ENCODE data around the gene PELI2.

PELI2 gene

DNA sequence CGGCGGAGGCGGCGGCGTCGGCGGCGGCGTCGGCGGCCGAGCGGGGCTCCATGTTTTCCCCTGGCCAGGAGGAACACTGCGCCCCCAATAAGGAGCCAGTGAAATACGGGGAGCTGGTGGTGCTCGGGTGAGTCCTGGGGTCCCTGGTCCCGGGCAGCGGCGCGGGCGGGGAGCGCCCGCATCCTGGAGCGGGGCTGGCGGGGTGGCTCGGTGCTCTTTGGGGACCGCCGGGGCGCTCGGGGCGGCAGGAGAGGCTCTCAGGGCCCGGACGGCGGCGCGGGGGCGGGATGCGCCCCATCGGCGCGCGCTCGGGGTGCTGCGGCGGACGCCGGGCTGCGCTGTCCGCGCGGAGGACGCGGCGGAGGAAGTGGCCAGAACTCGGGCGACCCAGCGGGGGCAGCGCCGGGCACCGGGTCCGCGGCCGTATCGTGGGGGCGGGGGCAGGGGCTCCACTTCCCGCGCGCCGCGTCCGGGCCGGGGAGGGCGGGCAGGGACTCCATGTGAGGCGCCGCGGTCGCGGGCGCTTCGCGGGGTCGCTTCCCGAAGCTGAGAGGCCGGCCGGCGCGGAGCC, 485 bp downstream of the PELI2 start:
- DNase-seq (ENCODE audit: low read depth in 1 of 2, low spot score in 1 of 2): peak in 1 of 2 donors; percentile 9

DNA sequence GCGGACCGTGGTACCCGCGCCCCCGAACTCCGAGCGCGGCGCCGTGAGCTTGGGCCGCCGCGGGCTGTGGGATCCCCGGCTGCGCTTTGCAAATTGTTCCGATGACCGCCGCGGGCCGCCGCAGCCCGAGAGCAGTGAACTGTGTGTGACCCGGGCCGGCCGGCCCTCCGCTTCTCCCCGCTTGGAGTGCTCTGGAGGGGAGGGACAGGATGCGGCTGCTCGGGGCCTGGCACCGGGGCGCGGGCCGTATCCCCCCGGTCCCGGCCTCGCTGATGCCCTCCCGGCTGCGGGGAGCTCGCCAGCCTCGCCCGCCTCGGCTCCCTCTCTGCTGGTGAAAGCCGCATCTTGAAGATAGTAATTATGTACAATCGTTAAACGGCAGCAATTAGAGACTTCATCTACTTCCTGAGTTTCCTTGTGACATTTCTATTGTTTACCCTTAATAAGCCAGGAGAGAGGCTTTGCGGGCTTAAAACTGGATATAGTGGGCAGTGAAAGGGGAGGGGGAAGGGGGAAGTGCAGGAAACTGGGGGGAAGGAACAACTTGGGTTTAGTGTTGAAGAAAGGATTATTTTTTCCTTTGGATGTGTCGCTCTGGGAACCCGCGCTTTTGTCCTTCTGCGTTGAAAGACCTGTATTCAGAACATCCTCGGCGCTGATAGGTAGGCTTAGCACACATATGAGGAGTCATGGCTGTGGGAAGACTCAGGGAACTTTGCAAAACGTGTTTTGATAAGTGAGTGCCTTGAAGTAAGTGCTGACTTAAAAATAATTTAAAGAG, 1.2 kb downstream of the PELI2 start:
- DNase-seq (ENCODE audit: low read depth in 1 of 2, low spot score in 1 of 2): peak in 1 of 2 donors; percentile 12

DNA sequence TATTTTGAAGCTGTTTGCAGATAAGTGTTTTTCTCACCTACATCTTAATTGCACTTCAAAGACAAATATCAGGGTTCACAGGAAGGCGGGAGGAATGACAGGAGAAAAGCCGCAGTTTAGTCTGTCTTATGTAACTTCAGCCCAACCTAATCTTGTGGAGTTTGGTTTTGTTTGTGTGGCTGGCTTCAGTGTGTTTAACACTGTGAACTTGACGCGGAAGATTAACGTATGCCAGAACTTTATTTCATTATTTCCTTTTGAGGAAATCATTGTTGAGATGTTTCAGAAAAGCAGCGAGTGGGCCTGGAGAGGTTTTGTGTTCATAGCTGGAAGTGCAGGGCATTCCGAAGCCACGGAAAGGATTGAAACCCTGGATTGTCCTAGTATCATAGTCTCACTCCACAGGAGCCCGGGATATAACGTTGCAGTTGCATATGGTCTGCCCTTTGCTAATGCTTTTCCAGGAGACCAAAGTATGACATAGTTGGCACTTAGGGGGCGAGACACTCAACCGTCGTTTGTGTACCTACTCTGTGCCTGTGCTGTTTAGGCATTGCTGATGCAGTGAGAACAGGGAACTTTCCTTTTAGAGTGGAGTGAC, 2.0 kb downstream of the PELI2 start:
- no peak for DNase-seq (ENCODE audit: low read depth in 1 of 2, low spot score in 1 of 2)

DNA sequence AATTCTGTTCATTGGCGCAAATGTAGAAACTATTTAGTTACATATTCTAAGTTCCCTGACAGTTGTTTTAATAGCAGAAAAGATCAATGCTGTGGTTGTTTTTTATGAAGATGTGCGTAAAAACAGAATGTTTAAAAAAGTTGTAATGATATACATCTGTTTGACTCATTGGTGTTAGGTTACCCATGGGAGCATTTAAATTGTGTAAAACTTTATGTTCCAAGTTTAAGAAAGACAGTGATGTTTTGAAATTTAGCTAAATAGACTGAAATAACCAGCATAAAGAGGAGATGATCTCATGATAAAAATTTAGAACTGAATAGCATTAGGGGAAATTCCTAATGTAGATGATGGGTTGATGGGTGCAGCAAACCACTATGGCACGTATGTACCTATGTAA, 3.6 kb downstream of the PELI2 start:
- DNase-seq (ENCODE audit: low read depth in 1 of 2, low spot score in 1 of 2): no peak

DNA sequence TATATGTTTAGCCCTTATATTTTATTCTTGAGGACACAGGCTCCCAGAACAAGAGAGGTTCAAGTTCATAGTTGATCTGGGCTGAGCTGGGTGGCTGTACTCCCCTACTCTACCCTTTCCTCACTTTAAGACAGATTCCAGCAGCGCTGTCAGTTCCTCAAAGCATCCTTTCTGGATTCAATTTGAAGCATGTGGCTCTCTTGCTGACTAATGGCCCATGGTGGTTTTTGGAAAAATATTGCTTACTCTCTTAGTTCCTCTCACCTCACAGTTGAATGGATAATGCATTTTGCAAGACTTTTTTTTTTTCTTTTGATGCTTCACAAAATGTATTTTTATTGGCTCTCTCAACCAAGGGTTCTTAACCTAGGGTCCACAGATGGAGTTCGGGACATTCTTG, 4.1 kb downstream of the PELI2 start:
- no peak for DNase-seq (ENCODE audit: low read depth in 1 of 2, low spot score in 1 of 2)

DNA sequence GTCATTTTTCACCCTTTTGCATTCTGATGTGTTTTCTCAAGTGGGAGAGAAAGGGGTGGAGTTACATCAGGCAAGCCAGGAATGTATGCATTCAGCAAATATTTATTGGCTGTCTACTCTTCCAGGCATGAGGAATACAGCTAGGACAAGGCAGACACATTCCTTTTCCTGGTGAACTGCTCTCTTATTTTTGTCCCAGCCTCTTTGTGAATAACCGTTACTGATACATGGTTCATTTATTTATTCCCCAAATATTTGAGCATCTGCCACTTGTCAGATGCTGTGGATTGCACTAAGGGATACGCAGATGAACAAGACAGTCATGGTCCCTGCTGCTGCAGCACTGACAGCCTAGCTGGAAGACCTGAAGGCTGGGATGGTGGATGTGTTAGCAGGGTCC, 6.1 kb downstream of the PELI2 start:
- DNase-seq (ENCODE audit: low read depth in 1 of 2, low spot score in 1 of 2): no peak

DNA sequence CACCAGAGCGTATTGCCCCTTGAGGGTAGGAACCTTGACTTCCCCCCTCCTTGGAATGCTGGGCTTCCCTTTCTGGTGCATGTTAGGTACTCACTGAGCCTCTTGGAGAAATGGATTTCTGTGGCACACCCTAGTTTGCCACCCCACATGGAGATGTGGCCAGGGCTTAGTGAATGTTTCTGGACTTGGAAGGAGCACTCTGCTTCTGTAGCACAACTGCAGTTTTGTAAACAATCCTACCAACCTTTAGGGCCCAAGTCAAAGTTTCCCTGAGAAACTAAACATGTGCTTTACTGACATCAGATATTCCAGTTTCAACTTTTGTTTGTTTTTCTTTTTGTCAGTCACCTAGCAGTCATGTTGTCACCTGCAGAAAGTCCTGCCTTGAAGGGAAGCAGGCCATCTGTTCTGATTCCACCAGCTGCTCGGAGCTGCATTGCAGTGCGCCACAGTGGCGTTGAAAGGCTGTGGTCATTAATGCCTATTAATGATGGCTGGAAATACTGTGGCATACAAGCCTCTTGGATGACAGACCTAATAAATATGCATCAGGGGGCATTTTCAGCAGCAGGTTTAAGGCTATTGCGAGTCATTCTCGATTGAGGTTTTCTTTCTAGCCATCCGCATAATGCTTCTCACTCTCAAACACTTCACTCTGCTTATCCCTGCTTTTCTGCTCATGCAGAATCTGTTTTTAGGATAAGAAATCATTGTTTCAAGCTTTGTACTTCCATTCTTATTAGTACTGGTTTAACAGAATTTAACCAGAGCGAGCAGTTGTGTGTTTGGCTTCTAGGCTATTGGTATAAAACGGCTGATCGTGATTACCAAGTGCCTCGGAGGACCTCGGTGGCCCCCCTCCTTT, 7.8 kb downstream of the PELI2 start:
- DNase-seq (ENCODE audit: low read depth in 1 of 2, low spot score in 1 of 2): no peak

DNA sequence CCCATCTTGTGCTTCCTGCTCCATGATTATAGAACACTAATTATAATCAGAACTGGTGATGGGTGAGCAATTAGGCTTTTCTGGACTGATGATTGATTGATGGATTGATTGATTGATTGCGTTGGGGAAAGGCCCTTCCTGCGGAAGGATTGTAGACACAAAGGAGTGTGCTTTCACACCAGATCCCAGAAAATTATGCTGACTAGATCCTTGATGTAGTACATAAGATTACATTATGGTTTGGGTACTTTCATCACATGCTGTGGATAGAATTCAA, 8.4 kb downstream of the PELI2 start:
- DNase-seq (ENCODE audit: low read depth in 1 of 2, low spot score in 1 of 2): no peak

DNA sequence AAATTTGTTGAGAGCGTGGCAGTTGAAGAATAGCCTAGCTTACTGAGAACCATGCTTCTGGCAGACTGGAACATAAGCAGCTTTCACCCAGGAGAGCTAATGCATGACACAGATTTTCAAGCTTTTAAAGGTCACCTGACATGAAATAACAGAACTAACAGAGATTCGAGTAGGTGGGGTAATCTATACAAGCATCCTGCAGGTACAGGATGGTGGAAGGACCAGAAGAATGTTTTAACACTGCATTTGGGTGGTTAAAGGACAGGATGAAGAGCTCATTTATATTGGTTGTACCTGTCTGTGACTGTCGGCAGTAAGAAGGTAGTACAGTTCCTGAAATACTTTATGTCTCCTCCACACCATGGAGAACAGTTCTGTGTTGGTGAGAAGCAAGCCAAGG, 8.9 kb downstream of the PELI2 start:
- DNase-seq (ENCODE audit: low read depth in 1 of 2, low spot score in 1 of 2): no peak

DNA sequence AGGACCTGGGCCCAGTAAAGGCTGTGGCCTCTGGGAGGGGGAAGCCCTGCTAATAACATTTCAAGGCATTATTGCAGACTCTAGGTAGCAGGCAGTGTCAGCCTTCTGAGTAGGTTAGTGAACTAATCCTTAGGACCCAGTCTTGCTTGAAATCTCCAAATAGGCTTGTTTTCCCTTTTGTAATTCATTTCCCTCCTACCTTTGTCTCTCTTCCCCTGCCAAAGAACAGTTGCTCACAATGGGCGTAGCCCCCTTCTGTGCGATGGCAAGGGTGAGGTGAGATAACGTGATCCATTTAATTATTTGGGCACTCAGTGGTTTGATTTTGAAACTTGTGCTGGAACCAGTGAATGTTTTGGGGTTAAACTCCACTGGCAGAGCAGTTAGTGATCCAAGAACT, 10.9 kb downstream of the PELI2 start:
- DNase-seq (ENCODE audit: low read depth in 1 of 2, low spot score in 1 of 2): no peak

DNA sequence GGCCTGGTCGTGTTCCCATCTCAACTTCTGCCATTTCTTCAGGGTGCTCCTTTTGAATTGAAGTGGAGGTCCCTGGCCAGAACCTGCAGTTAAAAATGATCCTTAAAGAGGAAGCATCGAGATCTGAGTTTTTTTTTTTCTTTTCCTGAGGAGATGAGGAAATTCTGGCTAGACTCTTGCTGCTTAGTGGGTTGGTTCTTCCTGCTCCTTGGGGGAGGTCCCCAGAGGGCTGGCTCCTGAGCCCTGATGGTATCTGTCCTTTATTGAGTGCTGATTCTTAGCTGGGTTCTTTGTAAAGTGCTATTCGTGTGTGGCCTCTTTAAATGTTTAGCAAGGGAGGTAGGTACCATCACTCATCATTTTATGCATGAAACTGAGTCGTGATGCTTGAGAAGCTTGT, 11.7 kb downstream of the PELI2 start:
- no peak for DNase-seq (ENCODE audit: low read depth in 1 of 2, low spot score in 1 of 2)

DNA sequence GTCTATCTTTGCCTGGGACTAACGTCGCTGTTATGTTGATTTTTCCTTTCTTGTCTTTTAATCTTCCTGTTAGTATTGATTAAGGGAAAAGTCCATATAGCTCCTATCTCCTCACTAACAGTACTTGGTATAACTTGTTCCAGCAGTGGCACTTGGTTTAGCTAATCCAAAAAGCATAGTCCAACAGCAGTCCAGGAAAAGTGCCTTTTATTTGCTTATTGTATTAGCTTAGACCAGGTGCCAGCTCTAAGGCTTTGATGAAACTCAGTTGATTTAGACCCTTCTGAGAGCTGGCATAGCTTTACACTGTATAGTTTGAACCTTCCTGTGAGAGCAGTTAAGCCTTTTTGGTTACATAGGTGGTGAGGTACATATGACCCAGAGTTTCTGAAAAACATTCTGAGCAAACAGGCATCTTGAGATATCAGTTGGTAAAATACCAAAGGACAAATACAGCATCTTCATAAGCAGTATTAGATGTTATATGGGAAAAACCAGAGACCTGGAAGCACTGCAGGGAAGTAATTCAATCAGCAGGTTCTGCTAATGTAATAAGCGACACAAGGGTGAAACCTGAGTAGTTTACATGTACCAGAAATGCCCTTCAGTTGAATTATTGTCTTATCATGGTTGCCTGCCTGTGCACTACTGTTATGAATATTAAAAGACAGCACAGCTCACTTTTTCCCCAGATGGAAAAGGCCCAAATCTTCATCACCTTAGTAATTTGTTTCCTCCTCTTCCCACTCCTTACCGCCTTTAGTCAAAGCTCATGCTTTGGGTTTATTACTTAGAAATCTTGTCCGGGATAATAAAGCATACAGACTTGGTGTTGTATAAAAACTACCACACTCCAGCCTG, 13.0 kb downstream of the PELI2 start:
- no peak for DNase-seq (ENCODE audit: low read depth in 1 of 2, low spot score in 1 of 2)

DNA sequence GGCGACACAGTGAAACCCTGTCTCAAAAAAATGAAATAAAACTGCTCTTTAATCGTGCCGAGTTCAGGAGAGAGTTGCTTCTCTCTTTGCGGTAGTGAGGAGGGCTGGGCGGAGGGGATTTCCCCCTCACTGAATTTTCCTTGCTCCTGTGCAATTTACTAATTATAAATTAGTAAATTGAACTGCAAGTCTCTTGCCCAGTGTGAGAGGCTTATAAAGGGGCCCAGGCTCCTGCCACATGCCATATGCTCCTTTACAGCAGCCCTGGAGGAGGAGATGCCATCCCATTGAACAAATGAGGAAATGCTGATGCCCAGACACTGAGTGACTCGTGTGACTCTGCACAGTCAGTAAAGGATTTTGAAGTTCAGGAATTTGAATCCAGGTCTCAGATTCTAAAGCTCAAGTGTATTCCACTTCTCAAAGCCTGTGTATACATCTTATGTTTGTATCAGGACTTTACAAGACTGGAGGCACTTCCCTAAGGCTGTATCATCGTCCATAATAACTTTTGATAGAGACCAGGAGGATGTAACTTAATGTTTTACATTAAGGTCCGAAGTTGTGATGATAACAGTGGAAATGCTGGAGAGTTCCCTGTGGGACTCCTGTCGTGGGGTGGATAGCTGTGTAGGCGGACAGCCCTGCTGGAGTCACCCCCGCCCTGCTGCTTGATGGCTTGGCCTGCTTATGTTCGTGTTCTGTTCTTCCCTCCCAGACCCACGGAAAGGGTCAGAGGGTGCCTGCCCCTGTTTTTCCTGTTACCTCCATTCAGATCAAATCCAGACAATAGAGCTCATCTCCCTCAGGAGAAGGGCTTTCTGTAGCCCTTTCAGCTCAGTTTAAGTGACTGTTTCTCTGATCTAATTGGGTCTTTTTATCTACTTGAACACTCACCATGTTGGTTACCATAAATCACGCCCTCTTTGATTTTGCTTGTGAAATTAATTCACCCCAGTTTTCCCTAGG, 13.9 kb downstream of the PELI2 start:
- no peak for DNase-seq (ENCODE audit: low read depth in 1 of 2, low spot score in 1 of 2)

DNA sequence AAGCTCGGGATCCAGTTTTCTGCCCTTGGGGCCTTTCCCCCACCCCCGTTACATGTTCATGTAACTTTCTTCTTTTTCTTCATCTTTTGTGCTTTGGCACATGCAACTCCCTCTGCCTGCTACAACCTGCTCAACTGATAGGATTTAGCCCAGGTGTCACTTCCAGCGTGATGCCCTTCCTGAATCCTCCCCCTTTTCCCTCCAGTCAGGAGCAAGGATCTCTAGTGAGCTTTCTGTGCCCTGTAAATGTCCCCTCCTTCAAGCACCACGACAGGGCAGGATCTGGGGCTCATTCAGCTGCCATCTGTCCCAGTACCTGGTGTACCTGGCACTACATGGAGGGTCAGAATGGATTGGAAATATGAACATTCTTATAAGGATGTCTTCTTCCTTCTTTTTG, 15.3 kb downstream of the PELI2 start:
- no peak for DNase-seq (ENCODE audit: low read depth in 1 of 2, low spot score in 1 of 2)

DNA sequence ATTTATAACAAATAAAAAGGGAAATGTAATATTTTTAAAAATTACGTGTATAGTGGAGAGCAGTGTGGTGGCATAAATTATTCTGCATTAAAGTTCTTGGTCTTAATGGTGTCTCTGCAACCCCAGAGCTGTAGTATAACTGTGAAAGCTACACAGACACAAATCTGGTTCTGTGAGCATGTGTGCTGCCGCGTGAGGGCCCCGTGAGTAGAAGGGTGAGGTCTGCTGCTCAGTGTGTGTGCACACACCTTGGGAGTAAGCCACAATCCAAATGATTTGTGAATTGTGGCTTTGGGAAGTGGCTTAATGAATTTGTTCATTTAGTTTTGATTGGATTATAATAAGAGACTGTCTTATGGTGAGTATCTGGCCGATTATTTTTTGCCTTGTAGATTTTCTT, 16.8 kb downstream of the PELI2 start:
- DNase-seq (ENCODE audit: low read depth in 1 of 2, low spot score in 1 of 2): no peak

DNA sequence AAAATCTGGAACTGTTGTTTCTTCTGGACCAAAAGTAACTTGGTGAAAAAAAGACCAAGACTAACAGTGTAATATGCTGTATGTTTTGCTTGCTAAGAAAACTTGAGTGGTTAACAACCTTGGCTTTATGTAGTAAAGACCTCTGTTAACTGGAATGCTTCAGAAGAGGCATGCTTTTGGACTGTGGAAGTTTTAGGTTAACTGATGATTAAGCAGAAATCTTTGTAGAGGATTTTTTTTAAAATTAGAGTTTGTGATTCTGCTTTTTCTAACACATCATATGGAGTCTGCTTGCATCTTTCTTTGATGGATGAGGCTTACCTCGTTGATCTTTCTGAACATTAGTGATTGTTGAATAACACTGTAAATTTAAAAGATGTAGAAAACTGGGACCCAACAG, 17.5 kb downstream of the PELI2 start:
- DNase-seq (ENCODE audit: low read depth in 1 of 2, low spot score in 1 of 2): no peak

DNA sequence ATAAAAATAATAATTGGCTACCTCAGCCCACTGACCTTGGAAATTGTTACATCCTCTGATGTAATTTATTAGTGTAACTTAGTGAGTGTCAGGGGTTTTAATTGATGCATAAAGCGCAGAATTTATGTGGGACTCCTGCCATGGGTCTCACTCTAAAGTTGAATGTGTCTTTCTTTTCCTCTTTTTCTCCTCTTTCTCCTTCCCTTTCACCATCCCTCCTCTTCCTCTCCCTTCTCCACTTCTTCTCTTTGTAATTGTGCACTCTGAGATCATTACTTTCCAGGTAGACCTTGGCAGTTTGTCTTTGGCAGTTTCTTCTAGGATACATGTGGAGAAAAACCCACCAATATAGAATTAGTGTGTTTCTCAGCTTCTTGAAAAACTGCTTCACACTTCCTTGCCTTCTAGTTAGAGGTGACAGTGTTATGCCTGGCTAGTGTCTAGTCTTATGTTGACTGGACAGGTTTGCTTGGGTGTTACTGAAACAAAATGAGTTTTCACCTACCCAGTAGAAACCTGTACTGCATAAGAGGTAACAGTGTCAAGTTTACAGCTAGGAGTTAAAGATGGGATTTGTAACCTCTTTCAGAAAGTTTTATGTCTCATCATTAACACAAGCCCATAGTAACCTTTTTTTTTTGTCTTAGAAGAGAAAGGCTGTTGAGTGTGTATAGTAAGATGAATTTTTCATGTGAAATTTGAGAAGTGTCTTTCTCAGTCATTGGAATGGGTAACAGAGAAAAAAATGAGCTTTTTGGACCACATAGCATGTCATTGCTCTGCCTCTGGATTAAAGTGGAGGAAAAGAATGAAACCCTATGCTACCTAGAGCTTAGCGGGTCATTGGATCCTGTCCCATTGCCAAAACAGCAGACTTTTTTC, 18.6 kb downstream of the PELI2 start:
- no peak for DNase-seq (ENCODE audit: low read depth in 1 of 2, low spot score in 1 of 2)

DNA sequence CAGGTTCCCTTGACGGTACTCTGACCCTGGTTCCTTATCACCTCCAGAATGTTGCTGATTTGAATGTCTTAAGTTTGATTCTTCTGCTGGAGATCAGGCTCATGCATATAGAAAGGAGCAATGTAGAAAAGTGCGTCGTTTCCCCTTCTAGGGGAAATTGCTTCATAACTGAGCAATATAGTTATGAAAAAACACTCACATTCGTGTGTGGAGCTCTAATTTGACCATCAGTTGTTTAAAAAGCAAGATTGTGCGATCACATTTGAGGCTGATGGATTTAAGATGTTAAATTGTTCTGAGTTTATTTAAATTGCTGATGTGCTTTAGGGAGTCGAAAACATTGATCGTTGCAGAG, 19.2 kb downstream of the PELI2 start:
- DNase-seq (ENCODE audit: low read depth in 1 of 2, low spot score in 1 of 2): no peak

DNA sequence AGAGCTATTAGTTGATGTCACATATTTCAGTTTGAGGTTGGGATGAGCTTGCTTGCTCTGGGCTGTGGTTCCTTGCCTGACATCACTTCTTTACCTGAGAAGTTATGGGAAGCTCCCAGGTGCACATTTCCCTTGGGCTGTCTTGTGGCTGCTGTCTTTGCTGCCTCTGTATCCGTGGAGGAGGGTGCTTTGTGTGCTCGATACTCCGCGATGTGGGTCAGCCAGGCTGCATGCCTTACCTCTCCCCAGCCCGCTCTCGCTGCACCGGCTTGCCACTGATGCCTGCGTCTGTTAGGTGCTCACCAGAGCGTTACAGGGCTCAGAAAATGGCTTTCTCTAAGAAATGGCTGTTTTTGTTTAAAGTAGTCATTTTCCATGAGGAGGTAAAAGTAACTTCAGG, 19.6 kb downstream of the PELI2 start:
- no peak for DNase-seq (ENCODE audit: low read depth in 1 of 2, low spot score in 1 of 2)

Measured in activated T-helper 1 cell treated with anti-CD3 and anti-CD28 coated beads, Interleukin-2, amount 50 U/mL, for 16 hours (primary cell).